CD4-positive, alpha-beta memory T cell (primary cell): ENCODE data around the gene CLRN1. TPM values are rescaled to one million over a fixed set of nuclear protein-coding genes. Genes with fewer than 3 reads are reported as not detected.

Source experiments
- CTCF ChIA-PET: fragments of 350-600 bp; sonication (Branson Sonifier 250); formaldehyde crosslinking; loops from one replicate; lab custom pipeline; 2021; ENCODE audit warnings: inconsistent platforms; ENCODE audit not compliant: partially characterized antibody; lab: Charles Lee
- POLR2A ChIA-PET: fragments of 350-600 bp; sonication (Branson Sonifier 250); formaldehyde crosslinking; loops from one replicate; lab custom pipeline; 2021; ENCODE audit not compliant: partially characterized antibody; lab: Charles Lee
- DNase-seq, 5 donors: peaks; one replicate each; pipeline versions ENCODE4 v3.0.0 to v3.0.0-alpha.2; 2020 to 2022; ENCODE audit warnings: mixed read lengths in 1 of 5
- H3K27ac ChIP-seq: one replicate; pipeline ENCODE4 v1.7.0; 2013; ENCODE audit warnings: low read depth, low read length
- H3K27me3 ChIP-seq: 2 replicates; pipeline ENCODE4 v1.7.0; 2013; ENCODE audit warnings: mild to moderate bottlenecking, low read length, moderate library complexity; ENCODE audit not compliant: insufficient read depth
- H3K36me3 ChIP-seq: 2 replicates; pipeline ENCODE4 v1.7.0; 2013; ENCODE audit warnings: mild to moderate bottlenecking, low read length, moderate library complexity; ENCODE audit not compliant: insufficient read depth
- H3K4me1 ChIP-seq: 2 replicates; pipeline ENCODE4 v1.7.0; 2013; ENCODE audit warnings: mild to moderate bottlenecking, low read length, moderate library complexity; ENCODE audit not compliant: insufficient read depth
- H3K4me3 ChIP-seq, 2 donors: one replicate each; pipeline ENCODE4 v1.7.0; 2013; ENCODE audit warnings: low read length in 2 of 2, mild to moderate bottlenecking in 1 of 2
- H3K9me3 ChIP-seq, 2 donors: one replicate each; pipeline ENCODE4 v1.7.0; 2013; ENCODE audit warnings: low read length in 2 of 2, control low read depth in 1 of 2; ENCODE audit not compliant: control insufficient read depth in 1 of 2
- H3K27ac Mint-ChIP-seq, 7 donors: one replicate each; pipeline ENCODE4 v1.8.0; 2020 to 2021; ENCODE audit warnings: mixed read lengths in 7 of 7, mild to moderate bottlenecking in 6 of 7, inconsistent platforms in 3 of 7, moderate library complexity in 3 of 7
- H3K27me3 Mint-ChIP-seq, 2 donors: one replicate each; pipeline ENCODE4 v1.8.0; 2020 to 2021; ENCODE audit warnings: mixed read lengths in 2 of 2
- H3K36me3 Mint-ChIP-seq, 2 donors: one replicate each; pipeline ENCODE4 v1.8.0; 2020 to 2021; ENCODE audit warnings: mixed read lengths in 2 of 2, inconsistent platforms in 1 of 2, mild to moderate bottlenecking in 1 of 2
- H3K4me1 Mint-ChIP-seq, 4 donors: one replicate each; pipeline ENCODE4 v1.8.0; 2020 to 2021; ENCODE audit warnings: mixed read lengths in 4 of 4, mild to moderate bottlenecking in 1 of 4
- H3K4me3 Mint-ChIP-seq, 8 donors: one replicate each; pipeline ENCODE4 v1.8.0; 2020 to 2021; ENCODE audit warnings: mixed read lengths in 8 of 8, mild to moderate bottlenecking in 7 of 8, moderate library complexity in 6 of 8, inconsistent platforms in 3 of 8
- H3K9me3 Mint-ChIP-seq, 8 donors: one replicate each; pipeline ENCODE4 v1.8.0; 2020 to 2021; ENCODE audit warnings: mixed read lengths in 8 of 8, mild to moderate bottlenecking in 5 of 8, inconsistent platforms in 3 of 8, moderate library complexity in 1 of 8
- intact Hi-C: fragments of 100-400 bp; cut with micrococcal nuclease; formaldehyde crosslinking; loops from one replicate; pipeline ENCODE4 v1.15.1; 2023
- polyA plus RNA-seq, 2 donors: library from polyadenylated mRNA; unstranded; fragments of 300-500 nt; fragmentation: Illumina TruSeq; gene quantifications; one replicate each; pipeline ENCODE4 v1.2.3, GENCODE V29; 2021
- total RNA-seq, 2 experiments: library from RNA; stranded (reverse); gene quantifications; one replicate each; pipeline ENCODE4 v1.2.3, GENCODE V29; 2021

CLRN1 gene
- total and polyA plus RNA-seq, 4 experiments from 2014 or later: not detected

- H3K9me3 ChIP-seq: no peaks in the 10 kb centered on the region
- H3K27me3 ChIP-seq: no peaks in the 10 kb centered on the region
- Mint-ChIP-seq H3K27me3 (peaks cover 3 to 4% of the 10 kb centered on the region in 2 donors), H3K4me1 (no peaks in the 10 kb centered on the region), H3K27ac (no peak overlapping the region), H3K9me3 (no peaks in the 10 kb centered on the region), H3K4me3 (no peak overlapping the region), H3K36me3 (no peaks in the 10 kb centered on the region)
- no peak overlapping the region for H3K4me3 ChIP-seq
- no peak overlapping the region for H3K27ac ChIP-seq
- intact Hi-C loops: no loop called here
- no peaks in the 10 kb centered on the region for H3K4me1 ChIP-seq
- no peaks in the 10 kb centered on the region for H3K36me3 ChIP-seq
- ChIA-PET CTCF (interaction anchor here (0.9 kb wide), 1 partner anchor 9 kb away, joined by 3 read pairs; no protein-coding TSS in a partner anchor), POLR2A (no interaction called here)
- DNase-seq: no peak
These were observed 95.2 kb downstream of the CLRN1 start for GRCh38 chr3:150877303-150877702.

GRCh38 chr3:150876611-150877265 lies 95.8 kb downstream of the CLRN1 start:
- no peaks in the 10 kb centered on the region for H3K4me1 Mint-ChIP-seq
- intact Hi-C loops: no loop called here
- peaks cover 2 to 3% of the 10 kb centered on the region in 2 donors for H3K27me3 Mint-ChIP-seq
- Histone ChIP-seq H3K27me3 (no peaks in the 10 kb centered on the region), H3K4me1 (no peaks in the 10 kb centered on the region), H3K4me3 (no peak overlapping the region), H3K27ac (no peak overlapping the region), H3K9me3 (no peaks in the 10 kb centered on the region), H3K36me3 (no peaks in the 10 kb centered on the region)
- H3K27ac Mint-ChIP-seq: no peak overlapping the region
- no peak overlapping the region for H3K4me3 Mint-ChIP-seq
- no peaks in the 10 kb centered on the region for H3K36me3 Mint-ChIP-seq
- ChIA-PET CTCF (no interaction called here), POLR2A (no interaction called here)
- DNase-seq: no peak
- H3K9me3 Mint-ChIP-seq: no peaks in the 10 kb centered on the region

Other genes starting within 250 kb of the CLRN1 start
- 10 to 100 TPM; 28.3 to 29.5 TPM for gene SIAH2, start 209.6 kb downstream of the CLRN1 start, total RNA-seq
- gene SIAH2, start 209.6 kb downstream of the CLRN1 start, polyA plus RNA-seq: 10 to 100 TPM; 35.9 to 48.3 TPM
- gene MINDY4B, start 67.3 kb downstream of the CLRN1 start, total RNA-seq: not detected
- not detected for gene MINDY4B, start 67.3 kb downstream of the CLRN1 start, polyA plus RNA-seq
- under 1 TPM; 0.35 to 0.78 TPM for gene MED12L, start 112.9 kb upstream of the CLRN1 start, total RNA-seq
- gene MED12L, start 112.9 kb upstream of the CLRN1 start, polyA plus RNA-seq: not detected
- gene GPR171, start 230.5 kb upstream of the CLRN1 start, total RNA-seq: 100 to 1,000 TPM; 116 to 129 TPM
- gene GPR171, start 230.5 kb upstream of the CLRN1 start, polyA plus RNA-seq: 100 to 1,000 TPM; 123 to 156 TPM